Epidermal melanocyte (primary cell): Measurements from ENCODE around the gene RPL39.
"Not testable (repeated sequence)": the region's sequence is repeated elsewhere in the genome, so short reads cannot be mapped to it uniquely, and the experiment has no call there.

Experiments used
- DNase-seq: peaks from one replicate; pipeline ENCODE4 v3.0.0; 2011; ENCODE audit warnings: low spot score; ENCODE audit not compliant: insufficient read length

RPL39 gene

GRCh38 chrX:119763181-119763580 is 28.2 kb downstream of the RPL39 start:
- DNase-seq, result peak; percentile 50

GRCh38 chrX:119762718-119763117 is 28.7 kb downstream of the RPL39 start:
- DNase-seq, result no peak

GRCh38 chrX:119760026-119760877 is 31.2 kb downstream of the RPL39 start:
- DNase-seq, result no peak

GRCh38 chrX:119759248-119759766 is 32.1 kb downstream of the RPL39 start:
- no peak for DNase-seq

GRCh38 chrX:119758731-119759247 is 32.6 kb downstream of the RPL39 start:
- no peak for DNase-seq

GRCh38 chrX:119757979-119758730 is 33.3 kb downstream of the RPL39 start, which contains the start of gene SOWAHD:
TSS of gene SOWAHD (plus strand) at chrX:119758588. CDS start at chrX:119758668, 80 bp downstream.
- no peak for DNase-seq

GRCh38 chrX:119757646-119757978 is 33.8 kb downstream of the RPL39 start:
- DNase-seq, result no peak

- DNase-seq, result no peak
These were observed 34.3 kb downstream of the RPL39 start for GRCh38 chrX:119756926-119757635.

GRCh38 chrX:119755981-119756533 is 35.4 kb downstream of the RPL39 start:
- DNase-seq, result no peak

GRCh38 chrX:119753639-119754257 is 37.7 kb downstream of the RPL39 start:
- no peak for DNase-seq

- no peak for DNase-seq
These were observed 38.4 kb downstream of the RPL39 start for GRCh38 chrX:119753001-119753400.

GRCh38 chrX:119750751-119751150 is 40.7 kb downstream of the RPL39 start:
- DNase-seq, result not testable (repeated sequence)

GRCh38 chrX:119750131-119750530 is 41.3 kb downstream of the RPL39 start:
- DNase-seq, result not testable (repeated sequence)

GRCh38 chrX:119745283-119745848 is 46.1 kb downstream of the RPL39 start:
- DNase-seq, result no peak

- no peak for DNase-seq
These were observed 52.7 kb downstream of the RPL39 start for GRCh38 chrX:119738742-119739141.
